ENCODE results near the gene POP4. TPM values are rescaled to one million over a fixed set of nuclear protein-coding genes. Genes with fewer than 3 reads are reported as not detected.

POP4 gene
- total and polyA plus RNA-seq, 10 of the 15 experiments (the other 5 are each of a cell fraction or from before 2014, with no cell fraction given), result 52.1 to 231 (median 118) TPM

DNA sequence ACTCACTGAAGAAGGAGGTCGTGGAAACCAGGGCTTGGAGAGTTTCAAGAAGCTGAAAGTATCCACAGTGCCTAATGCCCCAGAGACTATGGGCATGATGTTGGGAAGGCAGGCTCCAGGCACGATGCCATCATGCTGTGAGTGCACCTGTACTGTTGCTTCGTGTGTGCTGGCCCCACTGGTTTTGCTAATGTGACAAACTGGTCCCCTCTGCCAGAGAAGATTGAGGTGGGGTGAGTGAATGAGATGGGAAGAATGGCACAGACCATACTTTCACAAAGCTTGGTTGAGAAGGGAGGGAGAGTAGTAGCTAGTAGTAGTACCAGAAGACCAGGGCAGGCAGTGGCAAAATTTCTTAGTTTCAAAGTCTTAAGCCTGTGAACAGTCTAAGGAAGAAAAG, 19.0 kb upstream of the POP4 start:
- ATAC-seq (no peak), DNase-seq (ENCODE audit: low read depth, low spot score) (no peak), FAIRE-seq (no peak)
- in situ Hi-C loops (cut with MboI) (no loop called here), intact Hi-C loops (cut with micrococcal nuclease; ENCODE audit: unreplicated experiment) (no loop called here)
- Histone ChIP-seq H4K20me1 (ENCODE audit: control insufficient read depth, insufficient read depth) (no peaks in the 10 kb centered on the region), H3K9ac (ENCODE audit: control insufficient read depth, insufficient read depth, low read length) (no peak overlapping the region; the same call in 1 of the 2 replicates), H2AFZ (ENCODE audit: control insufficient read depth, low read depth, low read length) (no peak overlapping the region; the same call in 1 of the 2 replicates), H3K27ac (ENCODE audit: control insufficient read depth, insufficient read depth) (peak overlapping the region; percentile 18; the same call in 1 of the 2 replicates), H3K27me3 (replicated peaks in 1 of 2; ENCODE audit: control insufficient read depth in 2 of 2, insufficient read depth in 2 of 2, low read length in 1 of 2) (no peaks in the 10 kb centered on the region; a peak in 2 of 4 replicates), H3K4me2 (ENCODE audit: control insufficient read depth, insufficient read depth) (no peak overlapping the region), H3K4me1 (ENCODE audit: control insufficient read depth, insufficient read depth, low read length) (peaks cover 6% of the 10 kb centered on the region), H3K9me3 (replicated peaks; ENCODE audit: control insufficient read depth, insufficient read depth, low read length) (peaks cover 2% of the 10 kb centered on the region; the same call in 1 of the 3 replicates), H3K4me3 (no peak overlapping the region), H3K36me3 (ENCODE audit: control insufficient read depth in 2 of 2, insufficient read depth in 2 of 2, low read length in 1 of 2) (no peaks in the 10 kb centered on the region), H3K79me2 (ENCODE audit: control insufficient read depth, insufficient read depth, low read length) (no peaks in the 10 kb centered on the region)
- ChIA-PET RAD21 (ENCODE audit: unreplicated experiment) (no interaction called here), CTCF (interaction anchor here (1.3 kb wide), 1 partner anchor 12 kb away, joined by 3 read pairs; no protein-coding TSS in a partner anchor), POLR2A (no interaction called here), SMC1A (ENCODE audit: uncharacterized antibody, unreplicated experiment) (interaction anchor here (0.6 to 1.4 kb wide), 3 partner anchors 9 to 37 kb away, joined by 3 to 4 read pairs (median 3); no protein-coding TSS in a partner anchor)
- 10% methylated on average over 3 of the region's 3 CpGs for WGBS (ENCODE audit: insufficient coverage, insufficient replicate concordance, low lambda C conversion rate, missing lambda C conversion rate)
- no TSS peak for BruUV-seq (replicated peaks)
- TF ChIP-seq CHD1 (IDR thresholded peaks at IDR 0.05; ENCODE audit: low read depth, low read length), result no peak
- TF ChIP-seq, protein P1, sequence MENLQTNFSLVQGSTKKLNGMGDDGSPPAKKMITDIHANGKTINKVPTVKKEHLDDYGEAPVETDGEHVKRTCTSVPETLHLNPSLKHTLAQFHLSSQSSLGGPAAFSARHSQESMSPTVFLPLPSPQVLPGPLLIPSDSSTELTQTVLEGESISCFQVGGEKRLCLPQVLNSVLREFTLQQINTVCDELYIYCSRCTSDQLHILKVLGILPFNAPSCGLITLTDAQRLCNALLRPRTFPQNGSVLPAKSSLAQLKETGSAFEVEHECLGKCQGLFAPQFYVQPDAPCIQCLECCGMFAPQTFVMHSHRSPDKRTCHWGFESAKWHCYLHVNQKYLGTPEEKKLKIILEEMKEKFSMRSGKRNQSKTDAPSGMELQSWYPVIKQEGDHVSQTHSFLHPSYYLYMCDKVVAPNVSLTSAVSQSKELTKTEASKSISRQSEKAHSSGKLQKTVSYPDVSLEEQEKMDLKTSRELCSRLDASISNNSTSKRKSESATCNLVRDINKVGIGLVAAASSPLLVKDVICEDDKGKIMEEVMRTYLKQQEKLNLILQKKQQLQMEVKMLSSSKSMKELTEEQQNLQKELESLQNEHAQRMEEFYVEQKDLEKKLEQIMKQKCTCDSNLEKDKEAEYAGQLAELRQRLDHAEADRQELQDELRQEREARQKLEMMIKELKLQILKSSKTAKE (IDR thresholded peaks at IDR 0.05; ENCODE audit: low read depth, poor library complexity, severe bottlenecking), result no peak
- no peak for TF ChIP-seq DPF2 (IDR thresholded peaks at IDR 0.05)
- TF ChIP-seq TAF1 (IDR thresholded peaks at IDR 0.05; ENCODE audit: borderline replicate concordance, low read depth, low read length), result no peak
- no peak for TF ChIP-seq CREM (IDR thresholded peaks at IDR 0.05; ENCODE audit: low read depth)
- TF ChIP-seq BCL11A (IDR thresholded peaks at IDR 0.05; ENCODE audit: low read depth, low read length), result no peak
- no peak for TF ChIP-seq NFYA (IDR thresholded peaks at IDR 0.05; ENCODE audit: borderline replicate concordance, low read depth, low read length)
- no peak for TF ChIP-seq MYC (IDR thresholded peaks at IDR 0.05; ENCODE audit: insufficient read depth, insufficient read length, insufficient replicate concordance, low read length, severe bottlenecking)
- no peak for TF ChIP-seq TCF12 (IDR thresholded peaks at IDR 0.05; ENCODE audit: low read depth, low read length)
- no peak for TF ChIP-seq YY1 (IDR thresholded peaks at IDR 0.05; ENCODE audit: low read depth, low read length)
- TF ChIP-seq, protein P2, sequence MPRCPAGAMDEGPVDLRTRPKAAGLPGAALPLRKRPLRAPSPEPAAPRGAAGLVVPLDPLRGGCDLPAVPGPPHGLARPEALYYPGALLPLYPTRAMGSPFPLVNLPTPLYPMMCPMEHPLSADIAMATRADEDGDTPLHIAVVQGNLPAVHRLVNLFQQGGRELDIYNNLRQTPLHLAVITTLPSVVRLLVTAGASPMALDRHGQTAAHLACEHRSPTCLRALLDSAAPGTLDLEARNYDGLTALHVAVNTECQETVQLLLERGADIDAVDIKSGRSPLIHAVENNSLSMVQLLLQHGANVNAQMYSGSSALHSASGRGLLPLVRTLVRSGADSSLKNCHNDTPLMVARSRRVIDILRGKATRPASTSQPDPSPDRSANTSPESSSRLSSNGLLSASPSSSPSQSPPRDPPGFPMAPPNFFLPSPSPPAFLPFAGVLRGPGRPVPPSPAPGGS (IDR thresholded peaks at IDR 0.05; ENCODE audit: borderline replicate concordance, insufficient read depth, low read depth, low read length, poor library complexity, severe bottlenecking), result no peak
- TF ChIP-seq FOS (IDR thresholded peaks at IDR 0.05; ENCODE audit: borderline replicate concordance, extremely low read depth, insufficient read length), result no peak
- no peak for TF ChIP-seq HCFC1 (IDR thresholded peaks at IDR 0.05; ENCODE audit: low read length)
- TF ChIP-seq RELA (IDR thresholded peaks at IDR 0.05; ENCODE audit: borderline replicate concordance, partially characterized antibody), result no peak
- no peak for TF ChIP-seq SMC3 (IDR thresholded peaks at IDR 0.05; ENCODE audit: borderline replicate concordance, low read length)
- TF ChIP-seq, protein P3, sequence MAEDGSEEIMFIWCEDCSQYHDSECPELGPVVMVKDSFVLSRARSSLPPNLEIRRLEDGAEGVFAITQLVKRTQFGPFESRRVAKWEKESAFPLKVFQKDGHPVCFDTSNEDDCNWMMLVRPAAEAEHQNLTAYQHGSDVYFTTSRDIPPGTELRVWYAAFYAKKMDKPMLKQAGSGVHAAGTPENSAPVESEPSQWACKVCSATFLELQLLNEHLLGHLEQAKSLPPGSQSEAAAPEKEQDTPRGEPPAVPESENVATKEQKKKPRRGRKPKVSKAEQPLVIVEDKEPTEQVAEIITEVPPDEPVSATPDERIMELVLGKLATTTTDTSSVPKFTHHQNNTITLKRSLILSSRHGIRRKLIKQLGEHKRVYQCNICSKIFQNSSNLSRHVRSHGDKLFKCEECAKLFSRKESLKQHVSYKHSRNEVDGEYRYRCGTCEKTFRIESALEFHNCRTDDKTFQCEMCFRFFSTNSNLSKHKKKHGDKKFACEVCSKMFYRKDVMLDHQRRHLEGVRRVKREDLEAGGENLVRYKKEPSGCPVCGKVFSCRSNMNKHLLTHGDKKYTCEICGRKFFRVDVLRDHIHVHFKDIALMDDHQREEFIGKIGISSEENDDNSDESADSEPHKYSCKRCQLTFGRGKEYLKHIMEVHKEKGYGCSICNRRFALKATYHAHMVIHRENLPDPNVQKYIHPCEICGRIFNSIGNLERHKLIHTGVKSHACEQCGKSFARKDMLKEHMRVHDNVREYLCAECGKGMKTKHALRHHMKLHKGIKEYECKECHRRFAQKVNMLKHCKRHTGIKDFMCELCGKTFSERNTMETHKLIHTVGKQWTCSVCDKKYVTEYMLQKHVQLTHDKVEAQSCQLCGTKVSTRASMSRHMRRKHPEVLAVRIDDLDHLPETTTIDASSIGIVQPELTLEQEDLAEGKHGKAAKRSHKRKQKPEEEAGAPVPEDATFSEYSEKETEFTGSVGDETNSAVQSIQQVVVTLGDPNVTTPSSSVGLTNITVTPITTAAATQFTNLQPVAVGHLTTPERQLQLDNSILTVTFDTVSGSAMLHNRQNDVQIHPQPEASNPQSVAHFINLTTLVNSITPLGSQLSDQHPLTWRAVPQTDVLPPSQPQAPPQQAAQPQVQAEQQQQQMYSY (CRISPR knock-in tag; IDR thresholded peaks at IDR 0.05), result no peak
- no peak for TF ChIP-seq ZNF274 (IDR thresholded peaks at IDR 0.05; ENCODE audit: insufficient read depth, insufficient read length)
